GM12891 (cell line): ENCODE measurements around the gene IAPP.

Experiments used
- POLR2AphosphoS5 ChIP-seq: IDR thresholded peaks from 2 replicates; pipeline ENCODE4 v1.6.1; 2011; ENCODE audit warnings: low read depth, low read length, control low read depth
- TAF1 ChIP-seq: IDR thresholded peaks from 2 replicates; pipeline ENCODE4 v1.6.1; 2011; ENCODE audit warnings: low read depth, low read length, control low read depth

DNA sequence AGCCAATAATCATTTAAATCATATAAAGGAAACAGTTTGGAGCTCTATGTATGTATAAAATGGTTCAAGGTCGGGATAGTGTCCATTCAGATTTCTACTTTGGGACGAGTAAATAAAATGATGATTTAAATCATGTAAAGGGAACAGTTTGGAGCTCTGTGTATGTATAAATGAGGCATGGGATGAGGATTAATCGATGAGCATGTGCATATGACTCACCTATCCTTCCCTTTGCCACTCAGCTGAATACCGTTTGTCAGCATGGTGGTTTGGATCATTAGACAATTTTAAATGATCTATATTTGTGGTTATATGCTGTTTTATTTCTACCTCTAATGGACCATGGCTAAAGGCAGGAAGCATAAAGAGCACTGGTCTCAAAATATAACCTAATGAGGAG lies 30.9 kb upstream of the IAPP start:
- TF ChIP-seq POLR2AphosphoS5, result no peak
- TF ChIP-seq TAF1, result no peak
